HG03066 (cell line): ENCODE measurements around the gene C1QL2.

ENCODE experiments used
- ATAC-seq: cut with Tn5 transposase; IDR thresholded peaks from one replicate; pipeline ENCODE4 v1.9.1; 2021; ENCODE audit warnings: low read depth; ENCODE audit not compliant: unreplicated experiment

Gene C1QL2

GRCh38 chr2:119111115-119111975 lies 47.2 kb downstream of the C1QL2 start:
- no peak for ATAC-seq

- ATAC-seq, result no peak
Measured at GRCh38 chr2:119109866-119110265, 48.7 kb downstream of the C1QL2 start.

- no peak for ATAC-seq
Measured at GRCh38 chr2:119108186-119108585, 50.4 kb downstream of the C1QL2 start.

GRCh38 chr2:119106301-119106897 lies 52.2 kb downstream of the C1QL2 start:
- no peak for ATAC-seq
